MM.1S (cell line): ENCODE results near the gene EVI2A.

ENCODE experiments used
- DNase-seq: peaks from one replicate; pipeline ENCODE4 v3.0.0-alpha.2; 2015
- H2AFZ ChIP-seq: fragments of 300-600 bp; sonication (generic); 2 replicates; pipeline ENCODE4 v1.6.0; 2016; ENCODE audit warnings: antibody characterized with exemption, low read length
- H3F3A ChIP-seq: fragments of 300-600 bp; sonication (generic); 2 replicates; pipeline ENCODE4 v1.6.1; 2016; ENCODE audit warnings: mild to moderate bottlenecking, antibody characterized with exemption, low read length, moderate library complexity, mixed read lengths; ENCODE audit not compliant: insufficient read depth
- H3K27ac ChIP-seq: fragments of 300-600 bp; sonication (generic); 2 replicates; pipeline ENCODE4 v1.5.1; 2016; ENCODE audit warnings: mild to moderate bottlenecking, low read length
- H3K27me3 ChIP-seq: fragments of 300-600 bp; sonication (generic); replicated peaks from 2 replicates; pipeline ENCODE4 v1.6.0; 2016; ENCODE audit warnings: low read length; ENCODE audit not compliant: insufficient read depth
- H3K36me3 ChIP-seq: fragments of 300-600 bp; sonication (generic); replicated peaks from 2 replicates; pipeline ENCODE4 v1.6.1; 2016; ENCODE audit warnings: mild to moderate bottlenecking, low read length, mixed read lengths; ENCODE audit not compliant: insufficient read depth
- H3K4me1 ChIP-seq: fragments of 300-600 bp; sonication (generic); 2 replicates; pipeline ENCODE4 v1.6.1; 2016; ENCODE audit warnings: low read length, mixed read lengths
- H3K4me2 ChIP-seq: fragments of 300-600 bp; sonication (generic); 2 replicates; pipeline ENCODE4 v1.6.0; 2016; ENCODE audit warnings: low read depth, low read length
- H3K4me3 ChIP-seq: fragments of 300-600 bp; sonication (generic); 2 replicates; pipeline ENCODE4 v1.5.1; 2016; ENCODE audit warnings: low read length, mixed read lengths
- H3K79me2 ChIP-seq: fragments of 300-600 bp; sonication (generic); 2 replicates; pipeline ENCODE4 v1.6.1; 2016; ENCODE audit warnings: mixed run types, low read length, mixed read lengths
- H3K9ac ChIP-seq: fragments of 300-600 bp; sonication (generic); 2 replicates; pipeline ENCODE4 v1.6.1; 2016; ENCODE audit warnings: low read length, mixed read lengths
- H3K9me2 ChIP-seq: fragments of 300-600 bp; sonication (generic); replicated peaks from 2 replicates; pipeline ENCODE4 v1.6.1; 2016; ENCODE audit warnings: mild to moderate bottlenecking, low read length, mixed read lengths; ENCODE audit not compliant: insufficient read depth
- H3K9me3 ChIP-seq: fragments of 300-600 bp; sonication (generic); replicated peaks from 2 replicates; pipeline ENCODE4 v1.6.1; 2016; ENCODE audit warnings: mild to moderate bottlenecking, low read length, mixed read lengths; ENCODE audit not compliant: insufficient read depth
- H4K20me1 ChIP-seq: fragments of 300-600 bp; sonication (generic); 2 replicates; pipeline ENCODE4 v1.6.1; 2016; ENCODE audit warnings: mild to moderate bottlenecking, low read length, moderate library complexity, mixed read lengths; ENCODE audit not compliant: insufficient read depth
- EZH2 ChIP-seq: fragments of 300-600 bp; sonication (generic); optimal IDR thresholded peaks from 2 replicates; pipeline ENCODE3; 2017; ENCODE audit warnings: low read depth, mild to moderate bottlenecking, antibody characterized with exemption, low read length, mixed read lengths
- EZH2phosphoT487 ChIP-seq: fragments of 300-600 bp; sonication (generic); IDR thresholded peaks from 2 replicates; pipeline ENCODE4 v1.6.1; 2018; ENCODE audit warnings: antibody characterized with exemption, low read length
- TF ChIP-seq, protein P1 (sequence below): fragments of 300-600 bp; sonication (generic); IDR thresholded peaks from 2 replicates; pipeline ENCODE4 v1.5.1; 2016; ENCODE audit warnings: antibody characterized with exemption, low read length, mixed read lengths

Gene EVI2A

GRCh38 chr17:31294231-31294630 lies 27.2 kb downstream of the EVI2A start:
- Histone ChIP-seq H3K9me2 (no peaks in the 10 kb centered on the region), H3K79me2 (no peaks in the 10 kb centered on the region), H3K4me2 (no peak overlapping the region), H3K27me3 (no peaks in the 10 kb centered on the region), H3K4me1 (no peaks in the 10 kb centered on the region), H4K20me1 (no peaks in the 10 kb centered on the region), H3K9me3 (no peaks in the 10 kb centered on the region), H3K36me3 (no peaks in the 10 kb centered on the region), H2AFZ (no peak overlapping the region), H3K4me3 (no peak overlapping the region), H3K9ac (no peak overlapping the region), H3F3A (no peaks in the 10 kb centered on the region), H3K27ac (no peak overlapping the region)
- DNase-seq: no peak
- TF ChIP-seq EZH2phosphoT487: no peak
- TF ChIP-seq, protein P1, sequence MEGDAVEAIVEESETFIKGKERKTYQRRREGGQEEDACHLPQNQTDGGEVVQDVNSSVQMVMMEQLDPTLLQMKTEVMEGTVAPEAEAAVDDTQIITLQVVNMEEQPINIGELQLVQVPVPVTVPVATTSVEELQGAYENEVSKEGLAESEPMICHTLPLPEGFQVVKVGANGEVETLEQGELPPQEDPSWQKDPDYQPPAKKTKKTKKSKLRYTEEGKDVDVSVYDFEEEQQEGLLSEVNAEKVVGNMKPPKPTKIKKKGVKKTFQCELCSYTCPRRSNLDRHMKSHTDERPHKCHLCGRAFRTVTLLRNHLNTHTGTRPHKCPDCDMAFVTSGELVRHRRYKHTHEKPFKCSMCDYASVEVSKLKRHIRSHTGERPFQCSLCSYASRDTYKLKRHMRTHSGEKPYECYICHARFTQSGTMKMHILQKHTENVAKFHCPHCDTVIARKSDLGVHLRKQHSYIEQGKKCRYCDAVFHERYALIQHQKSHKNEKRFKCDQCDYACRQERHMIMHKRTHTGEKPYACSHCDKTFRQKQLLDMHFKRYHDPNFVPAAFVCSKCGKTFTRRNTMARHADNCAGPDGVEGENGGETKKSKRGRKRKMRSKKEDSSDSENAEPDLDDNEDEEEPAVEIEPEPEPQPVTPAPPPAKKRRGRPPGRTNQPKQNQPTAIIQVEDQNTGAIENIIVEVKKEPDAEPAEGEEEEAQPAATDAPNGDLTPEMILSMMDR: no peak
- TF ChIP-seq EZH2: no peak

DNA sequence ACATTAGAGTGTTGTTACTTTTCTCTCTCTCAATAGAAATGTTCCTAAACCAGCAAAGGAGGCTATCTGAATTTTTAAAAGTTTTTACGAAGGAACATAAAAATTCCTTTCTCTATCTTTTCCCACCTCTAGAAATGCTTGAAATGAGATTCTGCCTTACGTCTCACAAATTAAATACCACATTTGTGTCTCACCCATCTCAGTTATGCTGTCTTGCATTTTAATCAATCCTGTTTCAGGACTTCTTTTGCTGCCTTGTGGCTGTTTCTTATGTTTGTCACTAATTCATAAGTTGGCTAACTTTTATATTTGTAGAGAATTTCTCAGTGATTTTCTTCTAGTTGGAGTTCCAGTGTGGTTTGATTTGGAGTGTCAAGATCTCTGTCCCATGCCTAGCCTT lies 27.8 kb downstream of the EVI2A start:
- H3K9me3 ChIP-seq: no peaks in the 10 kb centered on the region
- no peak overlapping the region for H3K9ac ChIP-seq
- H3K27ac ChIP-seq: no peak overlapping the region
- H2AFZ ChIP-seq: no peak overlapping the region
- no peaks in the 10 kb centered on the region for H3K4me1 ChIP-seq
- no peak overlapping the region for H3K4me2 ChIP-seq
- no peaks in the 10 kb centered on the region for H4K20me1 ChIP-seq
- no peaks in the 10 kb centered on the region for H3F3A ChIP-seq
- no peak for TF ChIP-seq EZH2phosphoT487
- no peak for TF ChIP-seq EZH2
- TF ChIP-seq, protein P1: no peak
- DNase-seq: no peak
- no peaks in the 10 kb centered on the region for H3K9me2 ChIP-seq
- no peaks in the 10 kb centered on the region for H3K27me3 ChIP-seq
- H3K36me3 ChIP-seq: no peaks in the 10 kb centered on the region
- H3K4me3 ChIP-seq: no peak overlapping the region
- H3K79me2 ChIP-seq: no peaks in the 10 kb centered on the region

GRCh38 chr17:31291820-31292219 lies 29.6 kb downstream of the EVI2A start:
- Histone ChIP-seq H2AFZ (no peak overlapping the region), H3K79me2 (no peaks in the 10 kb centered on the region), H3K4me2 (no peak overlapping the region), H3K9me2 (no peaks in the 10 kb centered on the region), H3F3A (no peaks in the 10 kb centered on the region), H3K4me1 (no peaks in the 10 kb centered on the region), H3K27me3 (no peaks in the 10 kb centered on the region), H4K20me1 (no peaks in the 10 kb centered on the region), H3K36me3 (no peaks in the 10 kb centered on the region), H3K9ac (no peak overlapping the region), H3K27ac (no peak overlapping the region), H3K4me3 (no peak overlapping the region), H3K9me3 (no peaks in the 10 kb centered on the region)
- TF ChIP-seq, protein P1: no peak
- TF ChIP-seq EZH2phosphoT487: no peak
- TF ChIP-seq EZH2: no peak
- no peak for DNase-seq
